HG03442 (cell line): ENCODE measurements around the gene SYCE3.

Source experiments
- ATAC-seq: cut with Tn5 transposase; IDR thresholded peaks from one replicate; pipeline ENCODE4 v1.9.1; 2021; ENCODE audit warnings: mild to moderate bottlenecking, moderate library complexity; ENCODE audit not compliant: unreplicated experiment

SYCE3 gene

DNA sequence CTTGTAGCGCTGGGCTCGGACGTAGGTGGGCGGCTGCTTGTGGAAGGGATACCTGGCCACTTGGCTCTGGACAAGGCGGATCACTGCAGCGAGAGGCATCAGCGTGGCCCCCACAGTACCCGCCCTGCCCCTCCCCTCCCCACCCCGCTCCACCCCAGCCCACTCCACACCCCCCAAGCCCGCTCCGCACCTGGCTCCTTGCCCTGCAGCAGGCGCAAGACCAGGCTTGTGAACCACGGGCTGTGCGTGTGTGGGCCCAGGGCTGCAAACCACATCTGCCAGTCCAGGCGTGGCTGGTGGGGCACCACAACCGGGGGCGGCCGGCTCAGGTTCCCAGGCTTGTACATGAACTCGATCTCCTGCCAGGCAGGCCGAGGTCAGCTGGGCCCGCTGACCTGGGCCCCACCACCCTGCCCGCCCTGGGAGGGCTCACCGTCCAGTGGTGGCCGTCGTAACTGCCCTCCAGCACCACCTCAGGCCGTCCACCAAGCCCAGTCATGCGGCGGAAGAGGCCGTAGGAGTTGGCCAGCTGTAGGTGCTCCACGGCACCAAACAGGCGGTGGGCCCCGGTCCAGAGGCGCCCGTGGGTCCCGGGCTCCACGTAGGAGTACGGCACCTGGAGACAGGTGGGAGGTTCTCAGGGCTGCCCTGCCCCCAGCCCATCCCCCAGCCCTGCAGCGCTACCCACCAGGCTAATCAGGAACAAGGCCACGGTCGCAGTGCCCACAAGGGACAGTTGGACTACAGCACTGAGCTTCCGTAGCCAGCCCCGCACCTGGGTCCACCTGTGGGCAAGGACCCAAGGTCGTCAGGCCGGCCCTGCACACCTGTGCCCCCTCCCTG, 58.1 kb downstream of the SYCE3 start:
- no peak for ATAC-seq

DNA sequence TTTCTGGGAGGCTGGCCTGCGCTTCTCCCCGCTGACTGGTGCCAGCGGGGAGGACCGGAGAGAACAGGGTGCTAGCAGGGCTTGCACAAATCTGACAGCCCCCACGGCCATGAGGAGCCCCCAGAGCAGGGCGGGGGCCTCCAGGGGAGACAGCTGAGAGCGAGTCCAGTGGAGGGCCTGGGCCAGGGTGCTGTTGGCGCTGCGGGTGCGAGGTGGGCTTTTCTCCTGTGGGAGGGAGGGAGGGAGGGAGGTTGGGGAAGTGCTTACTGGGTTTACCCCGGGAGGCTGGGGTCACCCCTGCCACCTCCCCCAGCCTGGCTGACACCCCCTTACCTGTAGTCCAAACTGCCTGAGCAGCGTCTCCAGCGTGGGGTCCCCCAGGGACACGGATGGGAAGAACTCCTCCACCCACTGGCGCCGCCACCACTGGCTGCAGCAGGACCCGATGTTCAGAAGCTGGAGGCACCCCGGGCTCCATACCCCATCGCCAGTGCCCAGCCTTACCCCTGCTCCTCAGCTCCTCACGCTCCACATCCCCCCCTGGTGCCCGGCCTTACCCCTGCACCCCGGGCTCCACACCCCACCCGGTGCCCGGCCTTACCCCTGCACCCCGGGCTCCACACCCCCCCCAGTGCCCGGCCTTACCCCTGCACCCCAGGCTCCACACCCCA, 59.1 kb downstream of the SYCE3 start:
- ATAC-seq = no peak

- ATAC-seq = no peak
Measured at GRCh38 chr22:50502628-50503474, 59.9 kb downstream of the SYCE3 start.

DNA sequence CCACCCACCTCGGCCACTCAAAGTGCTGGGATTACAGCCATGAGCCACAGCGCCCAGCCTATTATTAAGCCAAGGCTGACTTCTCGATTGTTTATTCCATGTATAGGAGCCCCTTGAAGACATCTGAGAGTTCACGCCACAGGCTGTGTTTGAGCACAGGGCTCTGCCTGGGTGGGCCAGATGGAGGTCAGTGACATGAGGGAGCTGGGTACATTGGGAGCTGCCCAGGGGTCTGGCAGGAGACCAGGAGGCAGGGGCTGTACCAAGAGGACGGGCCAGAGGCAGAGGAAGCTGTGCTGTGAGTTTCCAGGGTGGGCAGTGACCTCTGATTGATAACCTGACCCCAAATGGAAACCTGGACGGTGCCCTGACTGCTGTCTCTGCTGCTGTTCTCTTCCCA, 60.6 kb downstream of the SYCE3 start:
- no peak for ATAC-seq
